Upper lobe of left lung (tissue), 6 donors: ENCODE measurements around the gene EXOC4. TPM values are rescaled to one million over a fixed set of nuclear protein-coding genes. Genes with fewer than 3 reads are reported as not detected.

ENCODE experiments used
- ATAC-seq, 2 donors: fragments of 200-7000 bp; cut with Tn5 transposase; one replicate each; pipeline ENCODE4 v1.9.1; 2022; ENCODE audit warnings: mild to moderate bottlenecking in 2 of 2, moderate library complexity in 2 of 2; ENCODE audit not compliant: low FRiP score in 2 of 2
- DNase-seq, 2 donors: peaks; one replicate each; pipeline ENCODE4 v3.0.0-alpha.2; 2019 to 2020
- H3K27ac ChIP-seq, 4 donors: fragments of 200-600 bp; sonication (generic); one replicate each; pipeline ENCODE4 v1.5.1; 2016 to 2019
- H3K27me3 ChIP-seq, 4 donors: fragments of 200-600 bp; sonication (generic); one replicate each; pipeline ENCODE4 v1.5.1; 2017 to 2019
- H3K36me3 ChIP-seq, 4 donors: fragments of 200-600 bp; sonication (generic); one replicate each; pipeline ENCODE4 v1.5.1; 2016 to 2019
- H3K4me1 ChIP-seq, 4 donors: fragments of 200-600 bp; sonication (generic); one replicate each; pipeline ENCODE4 v1.5.1; 2018 to 2019
- H3K4me3 ChIP-seq, 4 donors: fragments of 200-600 bp; sonication (generic); one replicate each; pipeline ENCODE4 v1.5.1; 2017 to 2019; ENCODE audit warnings: mild to moderate bottlenecking in 2 of 4, moderate library complexity in 1 of 4
- H3K9me3 ChIP-seq, 4 donors: fragments of 200-600 bp; sonication (generic); one replicate each; pipeline ENCODE4 v1.5.1; 2018 to 2019
- EP300 ChIP-seq, 4 donors: sonication (generic); formaldehyde crosslinking; IDR thresholded peaks; one replicate each; pipeline ENCODE4 v1.5.1; 2017; ENCODE audit warnings: antibody characterized with exemption in 4 of 4, control low read depth in 2 of 4
- POLR2A ChIP-seq, 4 donors: fragments of 450-650 bp; IDR thresholded peaks; one replicate each; pipeline ENCODE4 v1.5.1; 2016 to 2017; ENCODE audit warnings: antibody characterized with exemption in 4 of 4, mild to moderate bottlenecking in 2 of 4
- POLR2AphosphoS5 ChIP-seq, 2 donors: sonication (generic); formaldehyde crosslinking; IDR thresholded peaks; one replicate each; pipeline ENCODE4 v1.5.1; 2017; ENCODE audit warnings: antibody characterized with exemption in 2 of 2
- WGBS, 2 donors: methylation state at CpG; one replicate each; pipeline ENCODE4 v1.1.5; 2017 to 2018; 5-methylcytosine and 5-hydroxymethylcytosine counted together
- total RNA-seq, 6 donors: library from RNA; depleted of rRNA in 4 of 6; stranded (reverse); fragments of >200 nt in 4 of 6; gene quantifications; one replicate each; pipeline versions ENCODE4 v1.1.0 to v1.2.1, GENCODE V29; 2016 to 2021
- TF ChIP-seq, protein P1 (sequence below), 6 experiments: fragments of 450-650 bp in 4 of 6; fragments of 200-600 bp in 2 of 6; sonication (generic) in 2 of 6; IDR thresholded peaks; one replicate each; pipeline ENCODE4 v1.5.1; 2016 to 2019; ENCODE audit warnings: antibody characterized with exemption in 6 of 6
- donor health status: DM: no; HTN: no; CAD: no; lungs with moderate emphysema.
- donor health status: DM: no; HTN: yes; CAD: no; lungs with severe emphysema.

EXOC4 gene
- total RNA-seq, 6 donors from 2014 or later, result 56.3 to 325 (median 99.4) TPM

DNA sequence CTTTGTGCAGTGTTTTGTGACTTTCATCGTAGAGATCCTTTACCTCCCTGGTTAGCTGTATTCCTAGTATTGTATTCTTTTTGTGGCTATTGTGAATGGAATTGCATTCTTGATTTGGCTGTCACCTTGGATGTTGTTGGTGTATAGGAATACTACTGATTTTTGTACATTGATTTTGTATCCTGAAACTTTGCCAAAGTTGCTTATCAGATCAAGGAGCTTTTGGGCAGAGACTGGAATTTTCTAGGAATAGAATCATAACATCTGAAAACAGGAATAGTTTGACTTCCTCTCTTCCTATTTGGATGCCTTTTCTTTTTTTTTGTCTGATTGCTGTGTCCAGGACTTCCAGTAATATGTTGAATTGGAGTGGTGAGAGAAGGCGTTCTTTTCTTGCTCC is 590.5 kb downstream of the EXOC4 start:
- DNase-seq, result no peak
- TF ChIP-seq, protein P1, sequence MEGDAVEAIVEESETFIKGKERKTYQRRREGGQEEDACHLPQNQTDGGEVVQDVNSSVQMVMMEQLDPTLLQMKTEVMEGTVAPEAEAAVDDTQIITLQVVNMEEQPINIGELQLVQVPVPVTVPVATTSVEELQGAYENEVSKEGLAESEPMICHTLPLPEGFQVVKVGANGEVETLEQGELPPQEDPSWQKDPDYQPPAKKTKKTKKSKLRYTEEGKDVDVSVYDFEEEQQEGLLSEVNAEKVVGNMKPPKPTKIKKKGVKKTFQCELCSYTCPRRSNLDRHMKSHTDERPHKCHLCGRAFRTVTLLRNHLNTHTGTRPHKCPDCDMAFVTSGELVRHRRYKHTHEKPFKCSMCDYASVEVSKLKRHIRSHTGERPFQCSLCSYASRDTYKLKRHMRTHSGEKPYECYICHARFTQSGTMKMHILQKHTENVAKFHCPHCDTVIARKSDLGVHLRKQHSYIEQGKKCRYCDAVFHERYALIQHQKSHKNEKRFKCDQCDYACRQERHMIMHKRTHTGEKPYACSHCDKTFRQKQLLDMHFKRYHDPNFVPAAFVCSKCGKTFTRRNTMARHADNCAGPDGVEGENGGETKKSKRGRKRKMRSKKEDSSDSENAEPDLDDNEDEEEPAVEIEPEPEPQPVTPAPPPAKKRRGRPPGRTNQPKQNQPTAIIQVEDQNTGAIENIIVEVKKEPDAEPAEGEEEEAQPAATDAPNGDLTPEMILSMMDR (IDR thresholded peaks at IDR 0.05), result no peak
- TF ChIP-seq EP300 (IDR thresholded peaks at IDR 0.05), result no peak
- TF ChIP-seq POLR2A (IDR thresholded peaks at IDR 0.05), result no peak
- TF ChIP-seq POLR2AphosphoS5 (IDR thresholded peaks at IDR 0.05), result no peak
- no peaks in the 10 kb centered on the region for H3K9me3 ChIP-seq
- no peak overlapping the region for H3K4me3 ChIP-seq
- H3K4me1 ChIP-seq, result no peaks in the 10 kb centered on the region
- no peak overlapping the region for H3K27ac ChIP-seq
- no peaks in the 10 kb centered on the region for H3K36me3 ChIP-seq
- no peak for ATAC-seq
- WGBS, 2 donors, result 84 to 85% methylated on average over 2 of the region's 2 CpGs
- H3K27me3 ChIP-seq, result no peaks in the 10 kb centered on the region

DNA sequence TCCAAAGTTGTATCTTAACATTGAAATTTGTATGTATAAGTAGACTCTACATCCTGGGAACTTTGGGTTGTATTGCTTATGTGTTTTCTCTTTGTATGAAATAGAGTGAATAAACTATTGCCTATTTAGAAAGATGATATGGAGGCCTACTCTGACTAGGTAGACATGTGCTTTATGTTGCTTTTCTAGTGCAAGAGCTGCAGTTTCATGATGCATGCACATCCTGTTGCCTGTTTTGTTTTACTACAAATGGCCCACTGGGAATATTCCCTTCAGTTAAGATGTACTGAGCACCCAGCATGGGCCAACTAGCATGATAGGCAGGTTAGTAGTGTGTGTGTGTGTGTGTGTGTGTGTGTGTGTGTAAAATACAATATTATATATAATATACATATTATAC is 592.1 kb downstream of the EXOC4 start:
- no peak for TF ChIP-seq POLR2A (IDR thresholded peaks at IDR 0.05)
- TF ChIP-seq EP300 (IDR thresholded peaks at IDR 0.05), result no peak
- TF ChIP-seq, protein P1 (IDR thresholded peaks at IDR 0.05), result no peak
- no peak for TF ChIP-seq POLR2AphosphoS5 (IDR thresholded peaks at IDR 0.05)
- H3K27ac ChIP-seq, result no peak overlapping the region
- ATAC-seq (no peak), DNase-seq (no peak)
- H3K36me3 ChIP-seq, result no peaks in the 10 kb centered on the region
- no peaks in the 10 kb centered on the region for H3K27me3 ChIP-seq
- H3K9me3 ChIP-seq, result no peaks in the 10 kb centered on the region
- no peak overlapping the region for H3K4me3 ChIP-seq
- no peaks in the 10 kb centered on the region for H3K4me1 ChIP-seq

DNA sequence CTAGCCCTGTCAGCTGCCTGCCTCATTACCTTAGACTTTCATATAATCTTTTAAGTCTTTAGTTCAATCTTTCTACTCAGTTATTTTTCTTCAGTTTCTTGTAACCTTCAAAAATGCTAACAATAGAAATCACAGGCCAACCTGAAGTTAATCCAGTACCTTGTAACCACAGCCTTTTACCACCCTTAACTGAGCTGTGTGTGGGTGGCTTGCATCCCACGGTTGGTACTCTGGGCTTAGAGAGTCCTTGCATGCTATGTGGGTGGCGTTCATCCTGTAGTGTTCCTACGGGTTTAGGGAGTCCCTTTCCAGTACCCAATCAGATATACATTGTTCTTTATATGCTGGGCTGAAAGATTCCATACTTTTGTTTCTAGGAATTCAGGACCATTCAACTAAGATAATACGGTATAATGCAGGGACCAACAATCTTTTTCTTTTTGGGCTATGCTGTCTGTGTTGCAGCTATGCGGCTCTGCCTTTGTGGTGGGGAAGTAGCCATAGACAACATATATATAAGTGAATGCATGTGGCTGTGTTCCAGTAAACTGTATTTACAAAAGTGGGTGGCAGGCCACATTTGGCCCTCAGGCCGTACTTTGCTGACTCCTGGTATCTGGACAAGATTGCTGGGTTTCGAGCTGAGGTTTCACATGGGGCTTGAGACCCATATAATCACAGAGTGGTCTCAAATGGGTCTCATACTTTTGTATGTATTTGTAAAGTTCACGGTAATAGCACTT is 593.5 kb downstream of the EXOC4 start:
- ATAC-seq (no peak), DNase-seq (no peak)
- WGBS, 2 donors, result 92 to 93% methylated on average over 8 of the region's 8 CpGs
- TF ChIP-seq EP300 (IDR thresholded peaks at IDR 0.05) (no peak), POLR2AphosphoS5 (IDR thresholded peaks at IDR 0.05) (no peak), POLR2A (IDR thresholded peaks at IDR 0.05) (no peak)
- TF ChIP-seq, protein P1 (IDR thresholded peaks at IDR 0.05), result no peak
- H3K4me3 ChIP-seq, result no peak overlapping the region
- no peaks in the 10 kb centered on the region for H3K36me3 ChIP-seq
- no peaks in the 10 kb centered on the region for H3K27me3 ChIP-seq
- H3K9me3 ChIP-seq, result no peaks in the 10 kb centered on the region
- H3K27ac ChIP-seq, result no peak overlapping the region
- peaks cover 0 to 4% (median 0%) of the 10 kb centered on the region in 4 donors for H3K4me1 ChIP-seq

DNA sequence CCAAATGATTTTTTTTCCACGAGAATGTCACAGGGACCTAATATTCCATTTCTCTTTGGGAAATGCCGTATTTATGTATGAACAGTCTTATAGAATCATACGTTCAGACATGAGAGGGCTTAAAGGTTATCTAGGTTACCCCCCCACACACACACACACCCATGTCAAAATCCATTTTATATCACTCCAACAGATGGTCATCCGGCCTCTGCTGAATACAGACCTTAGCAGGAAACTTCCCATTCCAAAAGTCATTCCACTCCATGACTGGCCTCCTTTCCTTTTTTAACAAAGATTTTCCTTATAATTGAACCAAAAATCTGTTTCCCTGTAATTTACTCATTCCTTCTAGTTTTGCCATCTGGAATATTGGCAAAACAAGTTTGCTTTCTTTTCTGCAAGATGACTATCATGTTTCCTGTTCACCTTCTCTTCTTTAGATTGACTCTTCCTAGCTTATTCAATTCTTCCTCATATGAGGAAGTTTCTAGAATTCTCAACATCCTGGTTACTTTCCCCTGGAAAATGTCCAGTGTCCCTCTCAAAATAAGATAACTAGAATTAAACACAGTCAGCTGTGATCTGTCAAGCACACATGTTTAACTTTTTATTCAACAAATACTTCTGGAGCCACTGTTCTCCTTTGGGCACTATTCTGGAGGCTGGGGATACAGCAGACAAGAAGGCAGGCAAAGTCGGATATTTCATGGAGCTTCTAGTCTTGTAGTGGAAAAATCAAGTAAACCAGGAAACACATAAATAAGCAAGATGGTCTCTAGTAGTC is 597.8 kb downstream of the EXOC4 start:
- Histone ChIP-seq H3K4me3 (no peak overlapping the region), H3K4me1 (peaks cover 0 to 4% (median 2%) of the 10 kb centered on the region in 4 donors), H3K27ac (no peak overlapping the region), H3K9me3 (no peaks in the 10 kb centered on the region), H3K36me3 (no peaks in the 10 kb centered on the region), H3K27me3 (no peaks in the 10 kb centered on the region)
- 85 to 88% methylated on average over 5 of the region's 5 CpGs for WGBS, 2 donors
- DNase-seq, result no peak
- TF ChIP-seq, protein P1 (IDR thresholded peaks at IDR 0.05), result no peak
- TF ChIP-seq POLR2AphosphoS5 (IDR thresholded peaks at IDR 0.05) (no peak), EP300 (IDR thresholded peaks at IDR 0.05) (no peak), POLR2A (IDR thresholded peaks at IDR 0.05) (no peak)
- no peak for ATAC-seq
